ENCODE data around the gene CPB1.
"Not testable (repeated sequence)": the region's sequence is repeated elsewhere in the genome, so short reads cannot be mapped to it uniquely, and the experiment has no call there.

The CPB1 gene

GRCh38 chr3:148827585-148827984, at the start of gene CPB1:
TSS of gene CPB1 (plus strand) at chr3:148827811. CDS start at chr3:148827824, 13 bp downstream.
- no peak for DNase-seq

- no peak for DNase-seq
These were observed 48.7 kb upstream of the CPB1 start for GRCh38 chr3:148778926-148779325.

GRCh38 chr3:148785026-148785425, 42.6 kb upstream of the CPB1 start:
- DNase-seq: not testable (repeated sequence)

GRCh38 chr3:148786159-148786558, 41.5 kb upstream of the CPB1 start:
- DNase-seq: not testable (repeated sequence)

- no peak for DNase-seq
These were observed 38.5 kb upstream of the CPB1 start for GRCh38 chr3:148789146-148789545.

- DNase-seq: no peak
These were observed 37.7 kb upstream of the CPB1 start for GRCh38 chr3:148789906-148790305.

GRCh38 chr3:148790370-148790769, 37.2 kb upstream of the CPB1 start:
- DNase-seq: no peak

GRCh38 chr3:148790851-148791735, 36.5 kb upstream of the CPB1 start:
- DNase-seq: no peak

- DNase-seq: no peak
These were observed 35.7 kb upstream of the CPB1 start for GRCh38 chr3:148791920-148792319.

GRCh38 chr3:148792516-148792915, 35.1 kb upstream of the CPB1 start:
- no peak for DNase-seq

GRCh38 chr3:148796799-148797198, 30.8 kb upstream of the CPB1 start:
- no peak for DNase-seq

GRCh38 chr3:148797795-148798194, 29.8 kb upstream of the CPB1 start:
- DNase-seq: no peak

- DNase-seq: no peak
These were observed 27.2 kb upstream of the CPB1 start for GRCh38 chr3:148800414-148800813.

GRCh38 chr3:148809835-148810234, 17.8 kb upstream of the CPB1 start:
- DNase-seq: no peak

GRCh38 chr3:148815316-148816110, 12.1 kb upstream of the CPB1 start:
- no peak for DNase-seq

GRCh38 chr3:148816427-148816826, 11.2 kb upstream of the CPB1 start:
- no peak for DNase-seq

- no peak for DNase-seq
These were observed 10.6 kb upstream of the CPB1 start for GRCh38 chr3:148816981-148817525.

GRCh38 chr3:148820361-148821245, 7.0 kb upstream of the CPB1 start:
- DNase-seq: no peak

- no peak for DNase-seq
These were observed 4.6 kb upstream of the CPB1 start for GRCh38 chr3:148823026-148823425.

GRCh38 chr3:148825476-148825875, 2.1 kb upstream of the CPB1 start:
- DNase-seq: no peak

- no peak for DNase-seq
These were observed 602 bp downstream of the CPB1 start for GRCh38 chr3:148828136-148828690.

GRCh38 chr3:148829926-148830325, 2.3 kb downstream of the CPB1 start:
- no peak for DNase-seq
